GM19438 (cell line): ENCODE measurements around the gene LSS.

ENCODE experiments used
- ATAC-seq: cut with Tn5 transposase; IDR thresholded peaks from one replicate; pipeline ENCODE4 v1.9.1; 2021; ENCODE audit warnings: low read depth; ENCODE audit not compliant: unreplicated experiment

The LSS gene

GRCh38 chr21:46219591-46220239 is 8.9 kb downstream of the LSS start:
- no peak for ATAC-seq

GRCh38 chr21:46218906-46219590 is 9.5 kb downstream of the LSS start:
- no peak for ATAC-seq

DNA sequence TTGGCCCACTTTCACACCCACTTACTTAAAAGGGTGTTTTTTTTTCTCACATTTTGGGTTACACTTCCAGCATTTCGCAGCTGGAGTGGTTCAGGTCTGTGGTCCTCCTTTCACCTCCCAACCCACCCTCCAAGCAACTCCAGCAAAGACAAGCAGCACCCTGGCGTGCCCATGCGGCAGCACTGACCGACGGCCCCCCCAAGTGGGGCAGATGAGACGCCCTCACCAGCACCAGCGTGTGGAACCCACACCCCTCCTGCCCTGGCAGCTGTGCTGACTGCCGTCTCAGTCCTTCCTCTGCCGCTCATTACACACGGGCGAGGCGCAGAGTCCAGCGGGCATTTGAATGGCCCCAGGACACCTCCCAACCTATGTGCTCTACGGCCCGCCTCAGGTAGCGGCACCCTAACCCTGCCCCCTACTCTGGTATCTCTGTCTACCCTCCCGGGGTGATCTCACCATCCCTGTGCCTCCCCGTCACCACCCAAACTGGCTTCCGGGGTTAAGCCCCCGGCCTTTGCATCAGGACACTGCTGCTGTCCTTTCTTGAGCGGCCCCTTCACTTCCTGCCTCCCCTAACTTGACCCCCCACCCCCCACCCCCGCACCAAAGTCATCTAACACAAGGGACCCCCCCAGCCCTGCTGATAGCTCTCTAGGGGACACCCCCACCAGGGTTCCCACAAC is 10.9 kb downstream of the LSS start:
- ATAC-seq, result no peak

GRCh38 chr21:46216132-46216747 is 12.3 kb downstream of the LSS start:
- no peak for ATAC-seq

- no peak for ATAC-seq
Observed at GRCh38 chr21:46215436-46216131, 13.0 kb downstream of the LSS start.

GRCh38 chr21:46214478-46215340 is 13.9 kb downstream of the LSS start:
- no peak for ATAC-seq

- no peak for ATAC-seq
Observed at GRCh38 chr21:46213620-46214286, 14.8 kb downstream of the LSS start.

- no peak for ATAC-seq
Observed at GRCh38 chr21:46212721-46213484, 15.7 kb downstream of the LSS start.

DNA sequence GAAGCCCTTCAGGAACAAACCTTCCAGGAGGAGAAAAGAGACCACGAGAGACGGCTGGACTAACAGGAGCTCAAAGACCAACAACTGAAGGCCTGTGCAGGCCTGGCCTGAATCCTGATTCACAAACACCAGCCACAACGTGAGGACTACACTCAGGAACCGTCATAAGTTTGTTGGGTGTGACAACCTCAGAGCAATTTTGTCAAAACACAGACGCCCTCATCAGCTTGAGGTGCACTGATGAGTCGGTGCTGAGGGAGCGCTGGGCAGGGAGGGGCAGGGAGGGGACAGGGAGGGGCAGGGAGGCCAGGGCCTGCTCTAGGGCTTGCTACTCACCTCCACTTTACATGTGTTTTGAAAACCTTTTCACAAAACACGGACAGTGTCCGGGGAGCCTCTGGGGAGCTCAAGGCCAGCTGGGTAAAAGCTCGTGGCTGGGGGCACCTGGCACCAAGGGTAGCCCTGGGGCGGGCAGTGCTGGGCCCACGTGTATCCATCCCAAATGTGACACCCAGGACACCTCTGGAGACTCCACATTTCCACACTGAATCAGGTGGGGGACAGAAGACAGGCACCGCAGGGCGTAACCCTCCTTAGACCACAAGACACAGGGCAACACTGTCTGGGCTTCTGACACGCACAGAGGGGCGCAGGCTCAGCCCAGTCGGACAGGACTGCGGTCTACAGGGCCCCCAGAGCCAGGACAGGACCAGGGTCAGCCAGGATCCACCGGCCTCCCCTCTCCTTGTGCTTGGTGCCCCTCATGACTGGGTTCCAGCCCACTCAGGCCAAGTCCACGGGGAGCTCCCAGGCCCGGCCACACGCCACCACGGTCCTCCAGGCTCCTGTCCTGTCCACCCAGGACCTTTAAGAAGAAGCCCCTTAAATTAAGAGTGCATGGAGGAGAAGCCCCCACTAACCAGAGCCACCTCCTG is 16.5 kb downstream of the LSS start:
- no peak for ATAC-seq

DNA sequence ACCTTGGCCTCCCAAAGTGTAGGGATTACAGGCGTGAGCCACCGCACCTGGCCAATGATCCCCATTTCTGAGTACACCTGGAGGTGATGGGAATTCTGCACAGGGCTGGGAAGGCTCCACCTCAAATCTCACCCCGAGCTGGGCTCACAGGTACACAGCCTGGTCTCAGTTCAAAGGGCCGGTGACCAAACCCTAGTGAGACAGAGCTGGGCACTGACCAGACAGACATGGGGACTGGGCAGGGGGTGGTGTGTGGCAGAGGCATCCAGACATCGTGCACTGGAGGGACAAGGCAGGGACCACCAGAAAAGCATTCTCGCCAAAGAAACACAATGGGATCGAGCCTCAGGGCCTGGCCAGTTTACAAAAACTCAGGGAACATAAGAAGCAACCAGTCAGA is 17.2 kb downstream of the LSS start:
- ATAC-seq, result no peak

- ATAC-seq, result no peak
Observed at GRCh38 chr21:46210378-46211136, 18.0 kb downstream of the LSS start.

DNA sequence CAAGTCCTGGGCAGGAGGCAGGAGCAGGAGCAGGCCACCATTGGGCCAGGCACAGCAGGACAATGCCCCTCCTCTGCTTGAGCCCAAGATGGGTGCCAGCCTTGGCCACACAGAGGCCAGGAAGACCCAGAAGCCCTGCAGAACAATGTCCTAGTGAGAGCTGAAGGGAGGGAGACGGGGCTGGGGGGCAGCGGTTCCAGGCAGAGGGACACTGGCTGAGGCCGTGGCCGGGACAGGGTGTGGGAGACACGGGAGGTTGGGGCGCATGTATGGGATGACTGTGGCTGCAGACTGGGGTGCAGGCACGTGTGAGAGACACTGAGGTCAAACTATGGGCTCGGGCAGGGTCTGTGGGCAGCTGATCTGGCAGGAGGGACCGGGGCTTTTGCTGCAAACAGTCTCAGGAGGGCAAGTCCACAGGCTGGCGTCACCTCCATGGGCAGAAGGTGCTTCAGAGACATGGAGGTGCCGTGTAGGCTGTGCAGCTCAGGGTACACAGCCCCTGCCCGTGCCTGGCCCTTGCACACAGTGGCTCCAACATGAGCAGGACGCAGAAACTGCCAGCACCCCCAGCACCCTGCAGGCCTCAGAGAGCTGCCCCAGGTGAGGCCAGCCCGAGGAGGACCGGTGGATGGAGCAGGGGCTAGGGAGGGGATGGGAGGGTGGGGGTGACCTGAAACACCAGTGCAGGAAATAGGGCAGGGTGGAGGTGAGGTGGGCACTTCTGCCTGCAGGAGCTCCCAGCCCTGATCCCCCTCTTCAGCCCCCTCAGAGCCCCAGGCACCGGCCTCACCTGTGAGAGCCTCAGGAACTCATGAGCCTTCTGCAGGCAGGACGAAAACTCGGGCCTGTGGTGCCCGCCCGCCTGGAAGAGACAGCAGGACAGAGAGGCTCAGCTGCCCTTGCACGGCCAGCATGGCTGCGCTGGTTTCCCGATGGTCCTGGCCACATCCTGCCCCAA is 19.5 kb downstream of the LSS start:
- no peak for ATAC-seq

GRCh38 chr21:46207920-46208591 is 20.5 kb downstream of the LSS start:
- no peak for ATAC-seq

DNA sequence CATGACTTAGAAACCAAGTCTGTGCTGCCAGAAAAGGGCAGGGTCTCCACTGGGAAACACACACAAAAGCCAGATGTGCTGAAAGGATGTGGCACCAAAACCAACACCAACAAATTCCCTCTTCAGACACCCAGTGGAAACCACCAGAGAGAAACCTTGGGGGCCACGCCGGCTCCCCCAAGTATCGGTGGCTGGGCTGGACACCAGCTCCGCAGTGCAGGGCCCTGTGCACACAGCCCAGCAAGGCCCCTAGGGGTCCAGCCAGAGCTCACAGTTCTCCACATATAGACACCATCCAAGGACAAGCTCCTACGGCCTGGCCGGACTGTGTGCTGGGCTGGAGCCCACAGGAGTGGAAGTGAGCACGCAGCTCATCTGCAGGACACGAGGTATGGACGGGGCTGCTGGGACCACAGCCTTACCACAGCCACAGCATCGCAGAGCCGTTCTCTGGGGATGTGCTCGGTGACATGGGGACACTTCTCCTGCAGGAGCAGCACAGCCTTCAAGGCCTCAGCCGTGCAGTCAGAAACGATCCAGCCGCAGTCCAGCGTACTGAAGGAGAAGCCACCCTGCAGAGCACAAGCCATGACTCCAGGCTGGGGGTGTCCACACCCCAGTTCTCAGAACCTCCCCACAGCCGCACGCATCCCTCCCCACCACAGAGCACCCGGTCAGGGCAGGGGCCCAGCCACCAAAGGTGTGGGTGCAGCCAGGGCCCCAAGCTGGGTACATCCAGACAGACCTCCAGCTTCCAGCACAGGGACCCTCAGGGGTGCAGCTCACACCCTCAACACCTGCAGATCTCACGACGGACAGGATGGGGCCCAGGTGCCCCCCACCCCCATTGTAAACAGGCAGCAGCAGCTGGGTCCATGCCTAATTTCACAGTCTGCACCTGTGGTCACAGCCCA is 21.3 kb downstream of the LSS start:
- no peak for ATAC-seq
